Transverse colon (tissue), 4 donors: ENCODE measurements around the gene CALHM1. TPM values are rescaled to one million over a fixed set of nuclear protein-coding genes. Genes with fewer than 3 reads are reported as not detected.
A peak's percentile ranks its signal among the peaks of the same experiment; 100 is the strongest.

Source experiments
- DNase-seq: peaks from one replicate; pipeline ENCODE4 v3.0.0-alpha.2; 2019
- H3K27ac ChIP-seq, 4 donors: fragments of 200-600 bp; sonication (generic); 2 replicates each; pipeline ENCODE4 v1.5.1; 2016 to 2018; ENCODE audit warnings: inconsistent platforms in 4 of 4
- H3K27me3 ChIP-seq: fragments of 200-600 bp; sonication (generic); 2 replicates; pipeline ENCODE4 v1.5.1; 2017; ENCODE audit warnings: inconsistent platforms
- H3K36me3 ChIP-seq, 4 donors: fragments of 200-600 bp; sonication (generic); 2 replicates each; pipeline ENCODE4 v1.5.1; 2017 to 2019; ENCODE audit warnings: inconsistent platforms in 4 of 4
- H3K4me1 ChIP-seq, 4 donors: fragments of 200-600 bp; sonication (generic); 2 replicates each; pipeline ENCODE4 v1.5.1; 2017 to 2020; ENCODE audit warnings: inconsistent platforms in 4 of 4
- H3K4me3 ChIP-seq, 4 donors: fragments of 200-600 bp; sonication (generic); 1 replicate in 1 of 4; 2 replicates in 3 of 4; pipeline versions ENCODE4 v1.5.1 to v1.6.1; 2017 to 2019; ENCODE audit warnings: inconsistent platforms in 4 of 4
- H3K9me3 ChIP-seq, 2 donors: fragments of 200-600 bp; sonication (generic); 2 replicates each; pipeline ENCODE4 v1.5.1; 2017 to 2019; ENCODE audit warnings: inconsistent platforms in 2 of 2
- EP300 ChIP-seq: sonication (generic); formaldehyde crosslinking; IDR thresholded peaks from one replicate; pipeline ENCODE4 v1.6.1; 2017; ENCODE audit warnings: antibody characterized with exemption, low read depth
- POLR2A ChIP-seq: fragments of 450-650 bp; IDR thresholded peaks from one replicate; pipeline ENCODE4 v1.6.1; 2016; ENCODE audit warnings: antibody characterized with exemption, mild to moderate bottlenecking, moderate library complexity
- POLR2AphosphoS5 ChIP-seq, 3 donors: sonication (generic); formaldehyde crosslinking; IDR thresholded peaks; one replicate each; pipeline ENCODE4 v1.6.1; 2016; ENCODE audit warnings: antibody characterized with exemption in 3 of 3
- WGBS, 2 donors: methylation state at CpG; one replicate each; pipeline ENCODE4 v1.1.5; 2018; ENCODE audit warnings: low coverage in 1 of 2; 5-methylcytosine and 5-hydroxymethylcytosine counted together
- in situ Hi-C, 4 donors: fragments of 200-750 bp; cut with MboI; loops; one replicate each; pipeline versions ENCODE4 v1.15.0 to v1.15.1; 2017; ENCODE audit warnings: low sequenced_read_pairs in 3 of 4, low pct_ligation_motif_present in 1 of 4, low pct_unique_long_range_greater_than_20kb in 1 of 4
- intact Hi-C: fragments of 100-400 bp; cut with DNase I; formaldehyde crosslinking; loops from one replicate; pipeline ENCODE4 v1.15.1; 2023; ENCODE audit warnings: low total_unique reads
- total RNA-seq, 4 donors: library from RNA; depleted of rRNA; stranded (reverse); fragments of >200 nt; gene quantifications; one replicate each; pipeline ENCODE4 v1.1.0, GENCODE V29; 2016
- TF ChIP-seq, protein P1 (sequence below), 5 experiments: fragments of 200-600 bp in 3 of 5; fragments of 450-650 bp in 2 of 5; sonication (generic) in 3 of 5; IDR thresholded peaks; 1 replicate in 2 of 5; 2 replicates in 3 of 5; pipeline ENCODE4 v1.5.1; 2016 to 2017; ENCODE audit warnings: antibody characterized with exemption in 5 of 5, inconsistent platforms in 3 of 5, mild to moderate bottlenecking in 2 of 5, moderate library complexity in 1 of 5

CALHM1 gene
- total RNA-seq, 4 donors from 2014 or later, result not detected

DNA sequence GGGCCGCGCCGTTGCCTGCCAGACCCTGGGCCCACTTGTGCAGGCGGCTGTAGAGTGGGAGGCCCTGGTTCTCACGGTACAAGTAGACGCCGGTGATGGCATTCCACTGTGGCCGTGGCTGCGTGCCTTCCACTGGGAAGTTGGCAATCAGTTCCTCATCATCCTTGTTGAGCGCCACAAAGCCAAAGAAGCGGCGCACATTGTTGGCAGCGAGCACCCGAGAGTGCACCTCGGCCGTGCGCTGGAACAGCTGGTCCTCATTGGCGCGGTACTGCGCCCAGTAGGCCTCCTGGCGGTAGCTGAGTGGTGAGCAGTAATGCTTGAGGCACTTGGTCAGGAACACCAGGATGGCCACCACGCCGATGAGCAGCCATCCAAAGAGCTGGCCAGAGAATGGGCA is 11.5 kb downstream of the CALHM1 start:
- no peak for TF ChIP-seq POLR2AphosphoS5 (IDR thresholded peaks at IDR 0.05)
- intact Hi-C loops (no loop called here), in situ Hi-C loops (no loop called here)
- no peak for DNase-seq
- Histone ChIP-seq H3K27me3 (peaks cover 5% of the 10 kb centered on the region), H3K27ac (peak overlapping the region in 3 of 4 donors; percentile 71 to 86 (median 85)), H3K4me3 (no peak overlapping the region), H3K9me3 (no peaks in the 10 kb centered on the region), H3K4me1 (peaks cover 8 to 48% (median 12%) of the 10 kb centered on the region in 4 donors), H3K36me3 (peaks cover 0 to 31% (median 0%) of the 10 kb centered on the region in 4 donors)
- 96% methylated on average over 23 of the region's 23 CpGs; no CpG with 5 or more reads in 1 of the 2 donors for WGBS, 2 donors

- Histone ChIP-seq H3K9me3 (no peaks in the 10 kb centered on the region), H3K36me3 (peaks cover 0 to 35% (median 0%) of the 10 kb centered on the region in 4 donors), H3K27ac (peak overlapping the region; percentile 60 to 86 (median 78)), H3K4me1 (peaks cover 8 to 44% (median 12%) of the 10 kb centered on the region in 4 donors), H3K4me3 (no peak overlapping the region), H3K27me3 (no peaks in the 10 kb centered on the region)
- DNase-seq, result peak; percentile 31
- in situ Hi-C loops, result no loop called here
- intact Hi-C loops, result no loop called here
- TF ChIP-seq POLR2A (no peak), POLR2AphosphoS5 (IDR thresholded peaks at IDR 0.05) (peak in 1 of 3 donors; percentile 54)
- 71 to 80% methylated on average over 2 to 12 of the region's 12 CpGs for WGBS, 2 donors
These were observed 12.7 kb downstream of the CALHM1 start for GRCh38 chr10:103445767-103446567.

DNA sequence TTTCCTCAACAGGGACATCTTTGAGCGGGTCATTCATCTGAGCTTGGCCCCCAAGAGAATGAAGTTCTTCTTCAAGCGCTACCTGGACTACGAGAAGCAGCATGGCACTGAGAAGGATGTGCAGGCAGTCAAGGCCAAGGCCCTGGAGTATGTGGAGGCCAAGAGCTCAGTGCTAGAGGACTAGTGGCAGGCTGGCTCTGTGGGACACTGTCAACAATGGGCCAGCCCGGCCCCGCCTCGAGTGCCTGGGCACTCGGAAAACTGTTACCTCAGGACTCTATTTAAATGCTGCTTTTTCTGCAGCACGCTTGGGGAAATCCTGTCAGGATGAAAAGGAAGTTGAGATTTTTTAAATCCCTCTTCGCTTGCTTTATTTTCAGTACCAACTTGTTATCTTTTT is 13.3 kb downstream of the CALHM1 start:
- intact Hi-C loops (no loop called here), in situ Hi-C loops (no loop called here)
- TF ChIP-seq POLR2AphosphoS5 (IDR thresholded peaks at IDR 0.05) (no peak), EP300 (no peak), POLR2A (no peak)
- TF ChIP-seq, protein P1, sequence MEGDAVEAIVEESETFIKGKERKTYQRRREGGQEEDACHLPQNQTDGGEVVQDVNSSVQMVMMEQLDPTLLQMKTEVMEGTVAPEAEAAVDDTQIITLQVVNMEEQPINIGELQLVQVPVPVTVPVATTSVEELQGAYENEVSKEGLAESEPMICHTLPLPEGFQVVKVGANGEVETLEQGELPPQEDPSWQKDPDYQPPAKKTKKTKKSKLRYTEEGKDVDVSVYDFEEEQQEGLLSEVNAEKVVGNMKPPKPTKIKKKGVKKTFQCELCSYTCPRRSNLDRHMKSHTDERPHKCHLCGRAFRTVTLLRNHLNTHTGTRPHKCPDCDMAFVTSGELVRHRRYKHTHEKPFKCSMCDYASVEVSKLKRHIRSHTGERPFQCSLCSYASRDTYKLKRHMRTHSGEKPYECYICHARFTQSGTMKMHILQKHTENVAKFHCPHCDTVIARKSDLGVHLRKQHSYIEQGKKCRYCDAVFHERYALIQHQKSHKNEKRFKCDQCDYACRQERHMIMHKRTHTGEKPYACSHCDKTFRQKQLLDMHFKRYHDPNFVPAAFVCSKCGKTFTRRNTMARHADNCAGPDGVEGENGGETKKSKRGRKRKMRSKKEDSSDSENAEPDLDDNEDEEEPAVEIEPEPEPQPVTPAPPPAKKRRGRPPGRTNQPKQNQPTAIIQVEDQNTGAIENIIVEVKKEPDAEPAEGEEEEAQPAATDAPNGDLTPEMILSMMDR (IDR thresholded peaks at IDR 0.05), result no peak
- peaks cover 7 to 42% (median 9%) of the 10 kb centered on the region in 4 donors for H3K4me1 ChIP-seq
- H3K4me3 ChIP-seq, result no peak overlapping the region
- no peaks in the 10 kb centered on the region for H3K27me3 ChIP-seq
- H3K27ac ChIP-seq, result peak overlapping the region; percentile 60 to 85 (median 72)
- peaks cover 0 to 40% (median 2%) of the 10 kb centered on the region in 4 donors for H3K36me3 ChIP-seq
- WGBS, 2 donors, result 87 to 90% methylated on average over 2 to 9 of the region's 9 CpGs
- DNase-seq, result no peak
- H3K9me3 ChIP-seq, result no peaks in the 10 kb centered on the region

GRCh38 chr10:103444478-103444877 is 14.2 kb downstream of the CALHM1 start:
- no peaks in the 10 kb centered on the region for H3K9me3 ChIP-seq
- WGBS, 2 donors, result 63% methylated on average over 9 of the region's 10 CpGs; no CpG with 5 or more reads in 1 of the 2 donors
- H3K27ac ChIP-seq, result no peak overlapping the region
- intact Hi-C loops, result no loop called here
- peaks cover 4 to 33% (median 7%) of the 10 kb centered on the region in 4 donors for H3K4me1 ChIP-seq
- no peaks in the 10 kb centered on the region for H3K27me3 ChIP-seq
- H3K36me3 ChIP-seq, result peaks cover 0 to 44% (median 6%) of the 10 kb centered on the region in 4 donors
- in situ Hi-C loops, result no loop called here
- H3K4me3 ChIP-seq, result no peak overlapping the region
- no peak for DNase-seq
- no peak for TF ChIP-seq EP300
- TF ChIP-seq, protein P1 (IDR thresholded peaks at IDR 0.05), result no peak
- no peak for TF ChIP-seq POLR2A
- no peak for TF ChIP-seq POLR2AphosphoS5 (IDR thresholded peaks at IDR 0.05)

DNA sequence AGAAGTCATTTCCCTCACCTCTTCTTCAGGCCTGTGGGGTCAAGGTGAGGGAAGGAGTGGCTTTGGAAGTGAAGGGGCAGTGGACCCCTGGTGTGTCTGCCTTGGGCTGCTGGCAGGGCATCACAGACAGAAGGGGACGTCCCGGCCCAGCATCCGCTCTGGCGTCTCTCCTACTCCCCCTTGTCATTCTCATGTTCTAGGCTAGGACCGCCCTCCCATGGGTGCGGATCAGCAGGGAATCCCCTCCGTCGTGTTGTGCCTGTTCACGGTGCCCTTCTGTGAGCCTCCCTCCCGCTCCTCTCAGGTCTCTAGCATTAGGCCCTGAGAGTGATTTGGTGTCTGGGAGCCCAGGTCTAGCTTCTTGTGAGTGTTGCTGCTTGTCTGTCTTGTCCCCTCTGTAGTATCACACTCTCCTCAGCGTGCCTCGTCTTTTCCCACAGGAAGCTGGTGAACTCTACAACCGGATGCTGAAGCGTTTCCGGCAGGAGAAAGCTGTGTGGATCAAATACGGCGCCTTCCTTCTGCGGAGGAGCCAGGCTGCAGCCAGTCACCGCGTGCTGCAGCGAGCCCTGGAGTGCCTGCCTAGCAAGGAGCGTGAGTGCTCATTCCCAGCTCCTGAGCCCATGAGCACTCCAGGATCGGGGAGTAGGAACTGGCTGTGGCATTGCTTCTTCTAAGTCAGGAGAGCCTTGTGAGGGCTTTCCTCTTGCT is 15.1 kb downstream of the CALHM1 start:
- no peak for TF ChIP-seq POLR2A
- TF ChIP-seq, protein P1 (IDR thresholded peaks at IDR 0.05), result no peak
- no peak for TF ChIP-seq POLR2AphosphoS5 (IDR thresholded peaks at IDR 0.05)
- no peak for TF ChIP-seq EP300
- H3K4me1 ChIP-seq, result peaks cover 0 to 24% (median 3%) of the 10 kb centered on the region in 4 donors
- no peaks in the 10 kb centered on the region for H3K27me3 ChIP-seq
- H3K4me3 ChIP-seq, result no peak overlapping the region
- DNase-seq, result no peak
- no peaks in the 10 kb centered on the region for H3K9me3 ChIP-seq
- intact Hi-C loops, result no loop called here
- peaks cover 0 to 53% (median 6%) of the 10 kb centered on the region in 4 donors for H3K36me3 ChIP-seq
- no peak overlapping the region for H3K27ac ChIP-seq
- in situ Hi-C loops, result no loop called here
- 88 to 89% methylated on average over 5 to 23 of the region's 23 CpGs for WGBS, 2 donors
